HT1080 (cell line): Measurements from ENCODE around the gene CPSF6. TPM values are rescaled to one million over a fixed set of nuclear protein-coding genes. Genes with fewer than 3 reads are reported as not detected.
"Not testable (repeated sequence)": the region's sequence is repeated elsewhere in the genome, so short reads cannot be mapped to it uniquely, and the experiment has no call there.

Source experiments
- DNase-seq: peaks from one replicate; pipeline ENCODE4 v3.0.0-alpha.2; 2015; ENCODE audit warnings: low read depth
- total RNA-seq: library from RNA; depleted of rRNA; stranded (reverse); fragments of >200 nt; shearing (Covaris generic); gene quantifications from 2 replicates; pipeline ENCODE4 v1.2.3, GENCODE V29; 2014

Gene CPSF6
- total RNA-seq, 1 experiment from 2014 or later = 79.3 TPM

GRCh38 chr12:69254862-69255261 lies 15.5 kb downstream of the CPSF6 start:
- DNase-seq = no peak

GRCh38 chr12:69258655-69259054 lies 19.3 kb downstream of the CPSF6 start:
- DNase-seq = no peak

- DNase-seq = no peak
These were observed 23.1 kb downstream of the CPSF6 start for GRCh38 chr12:69262264-69262974.

GRCh38 chr12:69265205-69265604 lies 25.8 kb downstream of the CPSF6 start:
- DNase-seq = no peak

GRCh38 chr12:69265633-69266032 lies 26.3 kb downstream of the CPSF6 start:
- DNase-seq = not testable (repeated sequence)

- DNase-seq = peak; percentile 78
These were observed 26.8 kb downstream of the CPSF6 start for GRCh38 chr12:69266036-69266635.

- DNase-seq = no peak
These were observed 30.4 kb downstream of the CPSF6 start for GRCh38 chr12:69269736-69270135.

GRCh38 chr12:69272511-69272910 lies 33.1 kb downstream of the CPSF6 start:
- DNase-seq = no peak

DNA sequence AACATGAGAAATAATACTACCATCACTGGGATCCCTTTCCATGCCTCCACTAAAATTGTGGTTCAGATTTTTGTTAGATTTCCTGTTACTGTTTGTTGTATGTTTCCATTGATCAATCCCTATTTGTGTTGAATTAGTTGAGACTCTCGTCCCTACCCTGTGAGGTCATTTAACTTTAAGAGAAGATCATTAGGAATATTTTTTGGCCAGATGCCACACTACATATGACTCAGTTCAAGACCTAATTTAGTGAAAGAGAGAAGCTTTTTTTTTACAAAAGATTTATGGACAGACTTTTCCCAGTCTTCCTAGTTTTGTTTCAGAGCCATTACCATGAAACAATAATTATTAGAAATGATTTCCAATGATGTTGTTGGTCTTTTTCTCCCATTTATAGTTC lies 35.5 kb downstream of the CPSF6 start:
- DNase-seq = no peak

DNA sequence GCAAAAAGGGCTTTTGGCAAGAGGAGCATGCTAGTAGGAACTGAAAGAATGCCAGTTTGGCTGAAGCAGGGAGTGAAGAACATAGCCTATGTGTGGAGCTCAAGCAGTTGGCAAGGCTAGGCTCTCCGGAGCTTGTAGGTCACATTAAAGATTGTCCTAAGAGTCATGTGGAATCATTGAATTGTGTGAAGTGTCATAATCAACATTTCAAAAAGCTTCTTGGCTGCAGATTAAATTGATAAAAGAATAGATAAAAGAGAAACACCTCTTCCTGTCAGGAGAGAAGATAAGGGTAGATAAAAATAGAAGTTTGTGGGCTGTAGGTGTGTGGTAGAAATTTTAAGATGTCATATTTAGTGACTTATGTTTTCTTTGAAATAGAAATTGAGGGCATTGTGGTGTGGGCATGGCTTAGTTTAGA lies 36.1 kb downstream of the CPSF6 start:
- no peak for DNase-seq

DNA sequence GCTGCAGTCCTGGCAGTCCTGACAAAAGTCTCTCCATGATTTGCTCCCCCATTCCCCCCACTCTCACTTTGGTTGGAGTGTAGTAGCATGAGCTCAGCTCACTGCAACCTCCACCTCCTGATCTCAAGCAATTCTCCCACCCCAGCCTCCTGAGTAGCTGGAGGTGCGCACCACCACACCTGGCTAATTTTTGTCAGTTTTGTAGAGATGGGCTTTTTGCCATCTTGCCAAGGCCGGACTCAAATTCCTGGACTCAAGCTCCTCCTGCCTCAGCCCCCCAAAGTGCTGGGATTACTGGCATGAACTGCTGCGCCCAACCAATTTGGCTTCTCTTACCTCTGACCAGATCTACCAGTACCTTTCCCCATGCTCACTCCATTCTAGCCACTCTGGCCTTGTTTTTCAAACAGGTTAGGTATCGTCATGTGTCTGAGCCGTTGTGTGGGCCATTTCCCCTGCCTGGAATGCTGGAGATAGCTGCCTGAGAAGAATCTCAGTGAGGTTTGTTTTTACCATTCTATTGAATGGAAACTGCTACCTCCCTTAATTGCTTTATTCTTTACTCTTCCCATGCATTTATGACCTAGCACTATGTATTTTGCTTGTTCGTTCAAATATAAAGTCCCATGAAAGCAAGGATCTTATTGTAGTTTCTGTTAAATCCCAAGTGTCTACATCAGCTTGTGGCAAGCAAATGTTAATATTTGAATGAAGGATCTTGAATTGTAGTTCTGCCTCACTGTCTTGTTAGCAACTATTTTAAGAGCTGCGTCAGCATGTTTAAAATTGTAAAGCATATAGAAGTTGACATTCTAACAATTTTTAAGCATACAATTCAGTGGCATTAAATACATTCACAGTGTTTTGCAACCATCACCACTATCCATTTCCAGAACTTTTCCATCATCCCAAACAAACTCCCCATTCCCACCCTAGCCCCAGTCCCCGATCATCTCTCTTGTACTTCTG lies 39.7 kb downstream of the CPSF6 start:
- DNase-seq = no peak

GRCh38 chr12:69284131-69284530 lies 44.8 kb downstream of the CPSF6 start:
- peak; percentile 83 for DNase-seq

- no peak for DNase-seq
These were observed 48.2 kb downstream of the CPSF6 start for GRCh38 chr12:69287556-69287955.

- peak; percentile 71 for DNase-seq
These were observed 51.3 kb downstream of the CPSF6 start for GRCh38 chr12:69290545-69291277.

DNA sequence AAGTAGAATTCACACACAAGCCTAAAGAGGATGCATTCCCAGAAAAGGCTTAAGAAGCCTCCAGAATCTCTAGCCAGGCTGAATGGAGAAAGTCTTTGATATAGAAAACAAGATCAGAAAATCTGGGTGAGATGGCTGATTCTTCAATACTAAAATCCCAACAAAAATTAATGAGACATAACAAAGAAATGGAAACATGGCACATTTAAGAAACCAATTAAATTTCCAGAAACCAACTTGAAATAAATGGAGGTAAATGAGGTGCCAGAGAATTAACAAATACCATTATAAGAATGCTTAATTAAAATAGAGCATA lies 51.9 kb downstream of the CPSF6 start:
- no peak for DNase-seq

GRCh38 chr12:69298133-69298532 lies 58.8 kb downstream of the CPSF6 start:
- DNase-seq = no peak

DNA sequence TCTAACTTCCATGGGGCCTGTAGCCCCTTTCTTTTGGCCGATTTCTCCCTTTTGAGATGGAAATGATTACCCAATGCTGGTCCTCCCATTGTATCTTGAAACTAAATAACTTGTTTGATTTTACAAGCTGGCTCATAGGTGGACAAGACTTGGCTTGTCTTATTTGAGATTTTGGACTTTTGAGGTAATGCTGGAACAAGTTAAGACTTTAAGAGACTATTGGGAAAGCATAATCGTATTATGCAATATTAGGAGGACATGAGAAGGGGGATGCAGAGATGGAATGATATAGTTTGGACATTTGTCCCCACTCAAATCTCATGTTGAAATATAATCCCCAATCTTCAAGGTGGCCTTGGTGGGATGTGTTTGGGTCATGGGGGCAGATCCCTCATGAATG lies 59.6 kb downstream of the CPSF6 start:
- no peak for DNase-seq

DNA sequence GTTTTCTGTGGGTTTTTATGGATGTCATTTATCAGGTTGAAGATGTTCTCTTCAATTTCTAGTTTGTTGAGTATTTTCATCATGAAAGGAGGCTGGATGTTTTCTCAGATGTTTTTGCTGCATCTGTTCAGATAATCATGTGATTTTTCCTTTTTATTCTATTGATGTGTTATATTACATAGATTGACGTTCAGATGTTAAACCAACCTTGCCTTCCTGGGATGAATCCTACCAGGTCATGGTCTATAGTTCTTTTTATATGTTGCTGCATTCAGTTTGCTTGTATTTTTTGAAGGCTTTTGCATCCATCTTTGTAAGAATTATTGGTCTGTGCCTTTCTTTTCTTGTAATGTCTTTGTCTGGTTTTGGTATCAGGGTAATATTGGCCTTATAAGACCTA lies 64.9 kb downstream of the CPSF6 start:
- no peak for DNase-seq

DNA sequence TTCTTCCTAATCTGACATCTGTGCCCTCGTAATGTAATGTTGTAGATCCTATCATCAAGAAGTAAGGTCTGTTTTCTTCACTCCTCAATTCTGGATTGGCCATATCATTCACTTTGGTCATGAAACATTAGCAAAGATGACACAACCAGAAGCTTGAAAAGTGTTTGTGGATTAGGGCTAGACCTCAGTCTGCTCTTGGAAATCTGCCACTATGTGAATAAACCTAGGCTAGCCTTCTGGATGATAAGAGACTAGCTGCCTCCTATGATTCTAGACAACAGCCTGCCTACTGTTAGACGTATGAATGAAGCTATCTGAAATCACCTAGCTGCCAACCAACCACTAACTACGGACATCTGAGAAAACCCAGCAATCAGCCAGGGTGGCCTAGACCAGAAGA lies 70.1 kb downstream of the CPSF6 start:
- no peak for DNase-seq

GRCh38 chr12:69313209-69313608 lies 73.8 kb downstream of the CPSF6 start:
- no peak for DNase-seq

DNA sequence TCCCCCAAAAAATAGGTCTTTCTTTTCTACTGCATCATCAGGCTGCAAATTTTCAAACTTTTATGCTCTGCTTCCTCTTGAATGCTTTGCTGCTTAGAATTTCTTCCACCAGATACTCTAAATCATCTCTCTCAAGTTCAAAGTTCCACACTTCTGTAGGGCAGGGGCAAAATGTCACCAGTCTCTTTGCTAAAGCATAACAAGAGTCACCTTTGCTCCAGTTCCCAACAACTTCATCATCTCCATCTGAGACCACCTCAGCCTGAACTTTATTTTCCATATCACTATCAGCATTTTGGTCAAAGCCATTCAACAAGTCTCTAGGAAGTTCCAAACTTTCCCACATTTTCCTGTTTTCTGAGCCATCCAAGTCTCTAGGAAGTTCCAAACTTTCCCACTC lies 77.4 kb downstream of the CPSF6 start:
- DNase-seq = not testable (repeated sequence)

DNA sequence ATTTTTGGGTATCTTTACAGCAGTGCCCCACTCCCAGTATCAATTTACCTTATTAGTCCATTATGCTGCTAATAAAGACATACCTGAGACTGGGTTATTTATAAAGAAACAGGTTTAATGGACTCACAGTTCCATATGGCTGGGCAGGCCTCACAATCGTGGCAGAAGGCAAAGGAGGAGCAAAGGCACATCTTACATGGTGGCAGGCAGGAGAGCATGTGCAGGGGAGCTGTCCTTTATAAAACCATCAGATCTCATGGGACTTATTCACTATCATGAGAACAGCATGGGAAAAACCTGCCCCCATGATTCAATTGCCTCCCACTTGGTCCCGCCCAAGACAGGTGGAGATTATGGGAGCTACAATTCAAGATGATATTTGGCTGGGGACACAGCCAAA lies 77.9 kb downstream of the CPSF6 start:
- not testable (repeated sequence) for DNase-seq
